ENCODE data around the gene DENND2A. TPM values are rescaled to one million over a fixed set of nuclear protein-coding genes. Genes with fewer than 3 reads are reported as not detected.
"Not testable (repeated sequence)": the region's sequence is repeated elsewhere in the genome, so short reads cannot be mapped to it uniquely, and the experiment has no call there.

The DENND2A gene
- total RNA-seq, 1 donor from 2014 or later, result 25.4 TPM

DNA sequence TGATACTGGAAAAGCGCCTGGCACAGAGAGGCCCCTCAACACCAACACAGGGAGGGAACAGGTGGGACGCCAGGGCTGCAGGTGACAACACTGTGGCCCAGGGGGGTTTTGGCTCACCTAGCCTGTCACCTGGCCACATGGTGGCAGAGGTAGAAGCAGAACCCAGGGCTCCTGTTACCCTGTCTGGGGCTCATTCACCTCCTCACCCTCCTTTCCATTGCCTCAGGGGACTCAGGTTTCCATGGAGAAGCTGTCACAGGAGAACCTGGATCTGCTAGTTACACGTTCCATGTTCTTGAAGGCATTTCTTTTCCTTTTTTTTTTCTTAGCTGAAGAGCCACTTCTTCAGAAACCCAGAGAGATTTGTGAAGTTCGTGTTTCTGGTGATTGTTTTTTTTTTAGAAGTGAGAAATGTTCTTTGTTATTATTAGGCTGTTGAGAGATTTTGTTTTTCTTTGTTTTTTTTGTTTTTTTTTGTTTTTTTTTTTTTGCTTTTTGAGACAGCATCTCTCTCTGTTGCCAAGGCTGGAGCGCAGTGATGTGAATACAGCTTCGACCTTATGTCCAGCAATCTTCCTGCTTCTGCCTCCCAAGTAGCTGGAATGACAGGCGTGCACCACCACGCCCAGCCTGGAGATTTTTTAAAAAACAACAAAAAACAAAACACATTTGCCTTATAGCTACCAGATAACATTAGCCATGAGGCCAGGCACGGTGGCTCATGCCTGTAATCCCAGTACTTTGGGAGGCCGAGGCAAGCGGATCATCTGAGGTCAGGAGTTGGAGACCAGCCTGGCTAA is 16.0 kb downstream of the DENND2A start:
- peak overlapping the region; percentile 67 for H3K27ac Mint-ChIP-seq
- peaks cover 5% of the 10 kb centered on the region for H3K36me3 Mint-ChIP-seq
- peaks cover 32% of the 10 kb centered on the region for H3K4me1 Mint-ChIP-seq (ENCODE audit: unreplicated experiment)
- TF ChIP-seq, protein P1, sequence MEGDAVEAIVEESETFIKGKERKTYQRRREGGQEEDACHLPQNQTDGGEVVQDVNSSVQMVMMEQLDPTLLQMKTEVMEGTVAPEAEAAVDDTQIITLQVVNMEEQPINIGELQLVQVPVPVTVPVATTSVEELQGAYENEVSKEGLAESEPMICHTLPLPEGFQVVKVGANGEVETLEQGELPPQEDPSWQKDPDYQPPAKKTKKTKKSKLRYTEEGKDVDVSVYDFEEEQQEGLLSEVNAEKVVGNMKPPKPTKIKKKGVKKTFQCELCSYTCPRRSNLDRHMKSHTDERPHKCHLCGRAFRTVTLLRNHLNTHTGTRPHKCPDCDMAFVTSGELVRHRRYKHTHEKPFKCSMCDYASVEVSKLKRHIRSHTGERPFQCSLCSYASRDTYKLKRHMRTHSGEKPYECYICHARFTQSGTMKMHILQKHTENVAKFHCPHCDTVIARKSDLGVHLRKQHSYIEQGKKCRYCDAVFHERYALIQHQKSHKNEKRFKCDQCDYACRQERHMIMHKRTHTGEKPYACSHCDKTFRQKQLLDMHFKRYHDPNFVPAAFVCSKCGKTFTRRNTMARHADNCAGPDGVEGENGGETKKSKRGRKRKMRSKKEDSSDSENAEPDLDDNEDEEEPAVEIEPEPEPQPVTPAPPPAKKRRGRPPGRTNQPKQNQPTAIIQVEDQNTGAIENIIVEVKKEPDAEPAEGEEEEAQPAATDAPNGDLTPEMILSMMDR (conservative IDR thresholded peaks at IDR 0.05), result no peak
- H3K27me3 Mint-ChIP-seq, result no peaks in the 10 kb centered on the region
- no peaks in the 10 kb centered on the region for H3K9me3 Mint-ChIP-seq
- H3K4me3 Mint-ChIP-seq, result peak overlapping the region; percentile 58
- no peak for DNase-seq (ENCODE audit: extremely low spot score, unreplicated experiment)

GRCh38 chr7:140623980-140624379 is 16.6 kb downstream of the DENND2A start:
- TF ChIP-seq, protein P1 (conservative IDR thresholded peaks at IDR 0.05), result no peak
- DNase-seq (ENCODE audit: extremely low spot score, unreplicated experiment), result no peak
- no peaks in the 10 kb centered on the region for H3K9me3 Mint-ChIP-seq
- peak overlapping the region; percentile 67 for H3K27ac Mint-ChIP-seq
- no peaks in the 10 kb centered on the region for H3K27me3 Mint-ChIP-seq
- H3K36me3 Mint-ChIP-seq, result peaks cover 5% of the 10 kb centered on the region
- H3K4me1 Mint-ChIP-seq (ENCODE audit: unreplicated experiment), result peaks cover 32% of the 10 kb centered on the region
- no peak overlapping the region for H3K4me3 Mint-ChIP-seq

DNA sequence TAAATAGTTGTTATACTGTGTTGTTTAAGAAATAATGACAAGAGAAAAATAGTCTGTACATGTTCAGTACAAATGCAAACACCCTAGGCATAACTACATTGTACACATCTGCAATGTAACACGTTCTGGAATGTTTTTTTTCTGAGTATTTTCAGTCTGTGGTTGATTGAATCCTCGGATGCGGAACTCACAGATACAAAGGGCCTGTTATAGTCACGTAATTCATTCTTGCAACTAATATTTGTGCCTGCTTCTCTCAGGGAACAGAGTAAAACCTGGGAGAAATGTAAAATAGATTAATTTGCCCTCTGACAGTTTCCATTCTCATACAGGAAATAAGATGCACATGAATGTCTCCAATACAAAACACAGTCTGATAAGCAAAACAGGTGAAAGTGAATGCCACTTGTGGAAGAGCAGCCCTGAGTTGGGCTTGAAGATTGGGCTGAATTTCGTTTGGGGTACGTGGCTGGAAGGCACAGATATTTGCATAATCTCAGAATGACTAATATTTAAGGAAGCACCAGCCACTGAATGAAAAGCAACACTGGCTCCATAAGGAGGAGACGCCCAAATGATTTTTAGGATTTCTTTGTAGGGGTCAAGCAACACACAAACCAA is 19.1 kb downstream of the DENND2A start:
- TF ChIP-seq, protein P1 (conservative IDR thresholded peaks at IDR 0.05), result no peak
- Mint-ChIP-seq H3K36me3 (peaks cover 5% of the 10 kb centered on the region), H3K9me3 (no peaks in the 10 kb centered on the region), H3K27ac (peak overlapping the region; percentile 71), H3K27me3 (no peaks in the 10 kb centered on the region), H3K4me3 (no peak overlapping the region), H3K4me1 (ENCODE audit: unreplicated experiment) (peaks cover 28% of the 10 kb centered on the region)
- no peak for DNase-seq (ENCODE audit: extremely low spot score, unreplicated experiment)

DNA sequence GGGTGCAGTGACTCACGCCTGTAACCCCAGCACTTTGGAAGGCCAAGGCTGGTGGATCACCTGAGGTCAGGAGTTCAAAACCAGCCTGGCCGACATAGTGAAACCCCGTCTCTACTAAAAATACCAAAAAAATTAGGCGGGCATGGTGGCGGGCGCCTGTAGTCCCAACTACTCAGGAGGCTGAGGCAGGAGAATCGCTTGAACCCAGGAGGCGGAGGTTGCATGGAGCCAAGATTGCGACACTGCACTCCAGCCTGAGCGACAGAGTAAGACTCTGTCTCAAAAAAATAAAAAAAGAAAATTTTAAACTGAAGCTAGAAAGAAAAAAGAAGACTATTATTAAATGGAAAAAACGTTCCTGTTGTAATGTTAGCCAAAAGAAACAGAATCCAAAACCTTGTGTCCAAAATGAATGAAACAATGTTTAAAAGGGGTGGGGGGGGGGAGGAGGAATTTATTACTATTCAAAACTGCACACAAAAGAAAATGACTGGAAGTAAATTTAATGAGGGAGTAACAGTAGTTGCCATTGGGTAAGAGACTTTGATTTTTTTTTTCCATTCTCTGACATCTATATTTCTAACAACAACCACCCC is 20.6 kb downstream of the DENND2A start:
- not testable (repeated sequence) for H3K4me3 Mint-ChIP-seq, H3K27ac Mint-ChIP-seq
- H3K4me1 Mint-ChIP-seq (ENCODE audit: unreplicated experiment), result peaks cover 21% of the 10 kb centered on the region

GRCh38 chr7:140619176-140619575 is 21.4 kb downstream of the DENND2A start:
- no peaks in the 10 kb centered on the region for H3K27me3 Mint-ChIP-seq
- no peaks in the 10 kb centered on the region for H3K9me3 Mint-ChIP-seq
- H3K36me3 Mint-ChIP-seq, result no peaks in the 10 kb centered on the region
- TF ChIP-seq, protein P1 (conservative IDR thresholded peaks at IDR 0.05), result no peak
- no peak overlapping the region for H3K4me3 Mint-ChIP-seq
- H3K27ac Mint-ChIP-seq, result no peak overlapping the region
- H3K4me1 Mint-ChIP-seq (ENCODE audit: unreplicated experiment), result peaks cover 15% of the 10 kb centered on the region
- no peak for DNase-seq (ENCODE audit: extremely low spot score, unreplicated experiment)

More for the DNA sequence above, 20.6 kb downstream of the DENND2A start:
- not testable (repeated sequence) for DNase-seq (ENCODE audit: extremely low spot score, unreplicated experiment); H3K36me3 Mint-ChIP-seq; H3K9me3 Mint-ChIP-seq; H3K27me3 Mint-ChIP-seq

- H3K36me3 Mint-ChIP-seq, result no peaks in the 10 kb centered on the region
- no peaks in the 10 kb centered on the region for H3K27me3 Mint-ChIP-seq
Observed at GRCh38 chr7:140618306-140618705, 22.3 kb downstream of the DENND2A start.

More at GRCh38 chr7:140618306-140618705, 22.3 kb downstream of the DENND2A start:
- TF ChIP-seq, protein P1 (conservative IDR thresholded peaks at IDR 0.05), result no peak
- Mint-ChIP-seq H3K4me1 (ENCODE audit: unreplicated experiment) (peaks cover 9% of the 10 kb centered on the region), H3K4me3 (no peak overlapping the region), H3K27ac (peak overlapping the region; percentile 88), H3K9me3 (no peaks in the 10 kb centered on the region)
- DNase-seq (ENCODE audit: extremely low spot score, unreplicated experiment), result no peak
